HG03354 (cell line): ENCODE data around the gene STK32C.

Experiments used
- ATAC-seq: cut with Tn5 transposase; IDR thresholded peaks from one replicate; pipeline ENCODE4 v1.9.1; 2021; ENCODE audit warnings: mild to moderate bottlenecking; ENCODE audit not compliant: unreplicated experiment, poor library complexity, severe bottlenecking

The STK32C gene

DNA sequence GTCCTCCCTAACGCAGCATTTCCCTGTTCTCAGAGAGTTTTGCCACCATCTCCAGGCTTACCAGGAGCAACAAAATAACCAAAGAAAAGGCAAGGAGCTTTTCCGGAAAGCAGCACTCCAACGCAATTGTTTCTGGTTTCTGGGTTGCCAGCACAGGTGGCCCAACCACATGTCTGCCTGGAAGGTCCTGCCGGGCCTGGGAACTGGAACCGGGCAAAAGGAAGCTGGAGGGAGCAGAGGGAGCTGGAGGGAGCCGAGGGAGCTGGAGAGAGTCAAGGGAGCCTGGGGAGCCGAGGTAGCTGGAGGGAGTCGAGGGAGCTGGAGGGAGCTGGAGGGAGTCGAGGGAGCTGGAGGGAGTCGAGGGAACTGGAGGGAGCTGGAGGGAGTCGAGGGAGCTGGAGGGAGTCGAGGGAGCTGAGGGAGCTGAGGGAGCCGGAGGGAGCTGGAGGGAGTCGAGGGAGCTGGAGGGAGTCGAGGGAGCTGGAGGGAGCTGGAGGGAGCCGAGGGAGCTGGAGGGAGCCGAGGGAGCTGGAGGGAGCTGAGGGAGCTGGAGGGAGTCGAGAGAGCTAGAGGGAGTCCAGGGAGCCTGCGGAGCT lies 54.6 kb downstream of the STK32C start:
- ATAC-seq: no peak

DNA sequence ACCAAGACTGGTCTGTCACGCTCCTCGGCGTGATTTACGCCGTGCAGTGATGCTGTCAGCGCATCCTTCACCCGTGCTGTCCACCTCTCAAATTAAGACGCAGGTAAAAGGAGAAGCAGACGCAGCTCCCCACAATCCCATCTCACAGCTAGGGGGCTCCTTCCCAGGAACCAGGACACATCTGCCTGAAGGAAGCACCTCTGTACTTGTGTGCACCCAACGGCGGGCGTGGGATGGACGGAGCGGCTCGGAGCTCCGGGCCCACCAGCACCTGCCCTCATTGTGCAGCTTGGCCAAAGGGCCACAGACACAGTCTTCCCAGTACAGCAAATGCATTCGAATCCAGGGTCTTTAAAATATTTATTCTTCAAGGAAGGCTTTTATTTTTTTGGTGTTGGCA lies 55.3 kb downstream of the STK32C start:
- no peak for ATAC-seq

DNA sequence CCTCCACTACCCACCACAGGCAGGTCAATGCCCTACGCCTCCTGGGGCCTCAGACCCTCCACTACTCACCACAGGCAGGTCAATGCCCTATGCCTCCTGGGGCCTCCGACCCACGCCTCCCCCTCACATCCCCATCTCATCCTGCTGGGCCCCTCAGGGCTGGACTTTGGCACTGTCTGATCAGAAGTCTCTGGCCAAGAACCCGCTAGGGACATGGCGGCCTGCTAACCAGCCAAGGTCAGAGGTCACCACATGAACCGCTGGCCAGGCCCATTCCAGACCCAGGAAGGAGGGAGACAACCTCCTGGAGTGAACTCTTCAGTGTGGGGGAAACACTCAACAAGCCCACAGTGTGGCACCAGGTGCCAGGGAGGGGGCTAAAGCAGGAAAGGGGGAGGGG lies 55.8 kb downstream of the STK32C start:
- no peak for ATAC-seq

DNA sequence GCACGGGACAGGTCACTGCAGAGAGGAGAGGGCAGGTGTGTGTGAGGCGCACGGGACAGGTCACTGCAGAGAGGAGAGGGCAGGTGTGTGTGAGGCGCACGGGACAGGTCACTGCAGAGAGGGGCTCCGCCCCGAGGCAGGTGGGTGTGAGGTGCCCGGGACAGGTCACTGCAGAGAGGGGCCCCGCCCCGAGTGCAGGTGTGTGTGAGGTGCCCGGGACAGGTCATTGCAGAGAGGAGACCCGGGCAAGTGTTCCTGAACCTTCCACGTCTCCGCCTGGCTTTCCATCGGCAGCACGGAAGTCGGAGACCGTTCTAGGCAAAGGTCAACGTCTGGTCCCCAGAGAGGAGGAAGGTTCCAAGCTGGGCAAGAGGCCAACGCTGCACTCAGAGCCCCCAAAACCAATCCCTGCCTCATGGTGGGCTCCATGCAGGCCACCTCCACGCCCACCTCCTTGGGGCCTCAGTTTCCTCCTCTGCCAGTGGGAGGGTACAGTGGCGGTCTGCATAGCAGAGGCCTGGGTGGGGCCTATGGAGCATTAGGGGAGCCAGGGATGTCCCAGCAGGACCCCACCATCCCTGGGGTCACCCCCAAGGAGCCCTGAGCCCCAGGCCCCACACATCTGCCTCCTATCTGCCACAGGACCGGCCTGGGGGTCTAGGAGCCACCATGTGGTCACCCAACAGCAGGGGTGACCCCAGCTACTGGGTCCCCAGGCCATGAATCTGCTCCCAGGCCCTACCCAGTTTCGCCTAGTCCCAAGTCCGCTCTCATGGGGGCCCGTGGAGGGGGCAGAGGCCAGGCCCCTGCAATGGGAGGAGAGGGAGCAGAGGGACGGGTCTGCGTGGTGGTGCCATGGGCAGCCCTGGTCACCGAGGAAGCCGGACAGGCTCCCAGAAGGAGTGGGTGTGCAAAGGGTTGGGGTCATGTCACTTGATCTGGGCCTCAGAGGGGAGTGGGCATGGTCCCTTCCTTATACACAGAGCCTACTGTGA lies 57.0 kb downstream of the STK32C start:
- no peak for ATAC-seq

DNA sequence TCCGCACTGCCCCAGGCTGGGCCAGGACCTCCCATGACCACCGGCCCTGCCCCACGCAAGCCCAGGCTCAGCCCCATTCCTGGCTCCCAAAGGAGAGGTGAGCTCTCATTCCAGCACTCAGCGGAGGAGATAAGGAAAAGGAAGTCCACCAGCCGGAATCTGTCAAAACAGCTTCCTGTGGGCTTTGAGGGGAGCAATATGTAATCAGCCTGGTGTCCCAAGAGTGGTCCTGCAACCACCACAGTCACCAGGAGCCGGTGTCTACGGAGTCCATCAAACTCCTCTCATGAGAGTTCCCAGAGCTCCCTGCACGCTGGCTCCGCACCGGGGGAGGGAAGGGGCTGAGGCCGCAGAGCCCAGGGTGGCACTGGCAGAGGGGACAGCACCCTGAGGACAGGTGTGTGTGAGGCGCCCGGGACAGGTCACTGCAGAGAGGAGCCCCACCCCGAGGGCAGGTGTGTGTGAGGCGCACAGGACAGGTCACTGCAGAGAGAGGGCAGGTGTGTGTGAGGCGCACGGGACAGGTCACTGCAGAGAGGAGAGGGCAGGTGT lies 57.9 kb downstream of the STK32C start:
- ATAC-seq: no peak

DNA sequence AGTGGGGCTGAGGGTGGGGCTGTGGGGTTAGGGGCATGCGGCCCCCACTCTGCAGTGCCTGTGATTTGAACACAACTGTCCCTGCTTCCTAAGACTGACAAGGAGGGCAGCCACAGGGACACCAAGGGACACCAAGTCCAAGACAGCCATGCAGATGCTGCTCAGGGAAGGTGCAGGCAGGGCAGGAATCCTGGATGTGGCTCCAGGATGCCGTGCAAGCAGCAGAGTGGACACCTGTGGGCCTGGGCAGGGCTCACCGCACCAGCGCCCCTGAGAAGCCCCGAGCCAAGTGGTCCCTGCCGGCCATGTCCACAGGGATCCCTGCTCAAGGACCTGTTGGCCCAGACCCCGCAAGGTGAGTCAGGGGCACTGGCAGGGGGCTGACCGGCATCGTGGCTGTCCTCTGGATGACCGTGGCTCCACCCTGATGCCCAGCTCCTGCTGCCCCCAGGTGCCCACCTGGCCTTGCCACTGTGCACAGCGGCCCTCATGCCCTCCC lies 58.5 kb downstream of the STK32C start:
- ATAC-seq: no peak

DNA sequence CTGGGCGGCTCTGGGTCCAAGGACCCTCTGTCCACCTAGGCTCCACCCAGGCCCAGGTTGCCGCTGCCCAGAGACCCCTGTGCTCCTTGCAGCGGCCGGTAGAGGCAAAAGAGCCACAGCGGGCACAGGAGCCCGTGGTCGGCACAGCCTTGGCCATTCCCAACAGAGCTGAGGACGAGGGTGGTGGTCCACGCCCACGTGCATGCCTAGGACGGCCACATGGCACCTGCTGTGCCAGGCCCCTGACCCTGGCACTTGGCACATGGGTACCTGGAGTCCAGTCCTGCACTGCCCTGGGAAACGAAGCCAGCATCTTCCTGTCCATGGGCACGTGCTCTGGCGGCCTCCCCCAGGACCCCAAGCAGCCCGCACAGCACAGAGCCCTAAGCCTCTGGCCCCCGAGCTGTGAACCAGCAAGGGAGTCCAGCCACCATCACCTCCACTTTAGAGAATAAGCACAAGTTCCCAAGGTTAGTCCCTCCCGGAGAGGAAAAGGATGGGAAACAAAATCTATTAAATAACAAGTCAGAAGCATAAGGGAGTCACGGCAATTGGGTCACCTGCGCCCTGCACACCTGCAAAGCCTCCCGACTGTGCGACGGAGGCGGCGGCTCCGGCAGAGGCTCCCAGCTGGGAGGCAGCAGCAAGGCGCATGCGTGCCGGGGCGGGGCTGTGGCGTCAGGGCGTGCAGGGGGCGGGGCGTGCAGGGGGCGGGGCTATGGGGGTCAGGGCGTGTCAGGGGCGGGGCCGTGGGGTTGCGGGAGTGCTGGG lies 59.1 kb downstream of the STK32C start:
- no peak for ATAC-seq

DNA sequence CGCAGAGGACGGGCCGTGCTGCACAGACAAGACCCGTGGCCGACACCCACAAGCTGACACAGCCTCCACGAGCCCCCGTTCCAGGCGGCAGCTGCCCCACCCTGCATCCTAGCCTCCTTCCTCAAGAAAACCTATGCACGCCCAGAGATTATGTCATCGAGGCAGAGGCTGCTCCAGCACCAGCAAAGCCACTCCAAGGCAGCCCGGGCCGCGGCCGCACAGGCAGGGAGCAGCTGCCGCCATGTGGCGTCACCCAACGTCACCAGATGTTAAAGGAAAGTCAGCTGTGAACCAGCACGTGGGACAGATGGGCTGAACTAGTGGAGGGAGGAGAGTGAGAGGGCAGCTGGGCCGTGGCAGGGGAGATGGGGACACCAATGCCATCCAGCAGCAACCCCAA lies 59.8 kb downstream of the STK32C start:
- ATAC-seq: no peak

DNA sequence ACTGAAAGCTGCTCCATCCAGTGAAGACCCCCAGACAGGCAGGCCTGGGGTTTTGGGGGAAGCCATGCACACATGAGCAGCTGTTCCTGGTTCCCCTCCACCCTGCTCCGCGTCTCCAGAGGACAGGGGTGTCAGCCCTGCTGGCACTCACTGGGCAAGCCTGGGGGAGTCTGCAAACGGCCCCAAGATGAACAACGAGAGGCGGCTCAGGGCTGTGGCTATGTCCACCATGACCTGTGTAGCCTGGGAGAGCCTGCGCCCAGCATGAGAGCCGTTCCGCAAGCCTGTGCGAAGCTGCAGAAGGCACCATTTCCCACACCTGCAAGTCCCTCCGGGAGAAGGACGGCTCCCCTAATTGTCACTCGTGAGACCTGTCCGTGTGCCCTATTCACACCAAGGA lies 61.5 kb downstream of the STK32C start:
- no peak for ATAC-seq

DNA sequence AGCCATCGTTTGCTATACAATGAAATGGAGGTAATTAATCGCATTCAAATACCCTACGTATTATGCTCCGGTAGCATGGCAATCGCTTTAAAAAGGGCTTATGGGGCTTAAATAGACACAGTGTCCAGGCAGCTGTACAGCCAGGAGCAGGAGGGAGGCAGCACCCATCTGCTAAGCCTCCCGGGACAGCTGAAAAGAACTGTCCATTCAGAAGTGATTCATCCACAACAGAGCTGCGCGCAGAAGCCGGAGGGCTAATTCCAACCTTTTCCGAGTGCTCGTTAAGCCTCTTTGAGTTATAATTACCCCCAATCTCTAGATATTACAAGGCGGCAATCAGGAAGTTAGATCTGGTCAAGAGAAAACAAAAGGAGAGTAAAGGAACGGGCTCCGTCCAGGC lies 62.7 kb downstream of the STK32C start:
- ATAC-seq: no peak

DNA sequence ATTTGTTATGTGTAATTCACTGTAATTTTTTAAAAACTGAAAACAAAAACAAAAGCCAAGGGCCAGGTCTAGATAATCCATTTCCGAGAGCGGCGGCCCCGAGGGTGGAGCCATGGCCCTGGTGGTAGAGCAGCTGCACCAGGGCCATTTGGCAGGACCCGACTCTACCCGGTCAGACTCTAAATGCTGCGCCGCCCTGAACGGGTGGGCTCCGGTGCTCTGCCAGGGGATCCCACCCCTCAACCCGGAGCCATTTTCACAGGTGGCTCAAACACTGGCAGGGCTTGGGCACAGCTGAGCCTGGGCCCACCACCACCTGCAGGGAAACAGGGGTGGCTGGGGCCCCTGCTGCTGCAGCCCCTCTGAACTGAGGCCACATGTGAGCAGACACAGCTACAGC lies 64.1 kb downstream of the STK32C start:
- ATAC-seq: no peak

DNA sequence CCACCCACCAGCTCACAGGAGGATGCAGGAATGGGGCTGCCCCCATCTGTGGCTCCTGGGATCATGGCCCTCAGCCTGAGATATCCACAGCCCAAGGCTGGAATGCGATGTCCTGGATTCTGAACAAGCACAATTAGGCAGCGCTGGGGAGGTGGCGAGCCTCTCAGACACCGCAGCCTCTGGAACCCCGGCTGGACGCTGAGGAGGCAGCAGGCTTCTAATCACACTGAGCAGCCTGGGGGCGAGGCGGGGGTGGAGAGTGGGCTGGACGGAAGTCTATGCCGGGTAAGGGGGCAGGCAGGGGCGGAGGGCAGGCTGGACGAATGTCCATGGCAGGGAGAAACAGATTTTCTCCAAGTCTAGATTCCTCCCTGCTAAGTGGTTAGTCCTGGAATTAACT lies 64.6 kb downstream of the STK32C start:
- no peak for ATAC-seq

DNA sequence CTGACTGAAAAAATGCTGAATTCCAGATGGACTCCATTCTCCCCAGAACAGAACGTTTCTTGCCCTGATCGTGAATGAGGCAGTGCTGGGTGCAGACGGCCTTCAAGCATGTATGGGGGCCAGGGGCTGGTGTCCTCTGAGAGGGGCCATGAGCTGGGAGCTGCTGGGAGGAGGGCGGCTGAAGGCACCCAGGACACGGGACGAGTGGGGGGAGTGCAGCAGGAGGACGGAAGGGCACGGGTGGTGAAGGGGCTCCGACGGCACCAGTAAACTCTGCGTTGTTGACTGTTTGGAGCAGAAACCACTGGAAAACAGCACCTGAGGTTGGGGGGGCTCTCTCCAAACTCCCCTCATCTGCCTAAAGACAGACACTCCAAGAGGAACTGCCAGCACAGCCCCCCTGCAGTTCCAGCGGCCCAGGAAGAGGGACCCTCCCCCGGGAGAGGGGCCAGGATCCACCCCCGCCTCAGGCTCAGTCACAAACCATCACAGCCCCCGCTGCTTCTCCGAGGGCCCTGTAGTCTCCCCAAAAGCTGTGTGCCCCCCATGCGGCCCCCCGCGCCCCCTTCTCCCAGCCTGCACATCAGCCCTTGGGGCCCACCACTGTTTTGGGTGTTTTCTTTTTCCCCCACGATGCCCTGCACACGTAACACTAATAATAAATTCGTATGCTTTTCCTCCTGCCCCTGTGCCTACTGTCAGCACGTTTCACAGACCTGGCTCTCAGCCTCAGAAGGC lies 65.5 kb downstream of the STK32C start:
- ATAC-seq: no peak

DNA sequence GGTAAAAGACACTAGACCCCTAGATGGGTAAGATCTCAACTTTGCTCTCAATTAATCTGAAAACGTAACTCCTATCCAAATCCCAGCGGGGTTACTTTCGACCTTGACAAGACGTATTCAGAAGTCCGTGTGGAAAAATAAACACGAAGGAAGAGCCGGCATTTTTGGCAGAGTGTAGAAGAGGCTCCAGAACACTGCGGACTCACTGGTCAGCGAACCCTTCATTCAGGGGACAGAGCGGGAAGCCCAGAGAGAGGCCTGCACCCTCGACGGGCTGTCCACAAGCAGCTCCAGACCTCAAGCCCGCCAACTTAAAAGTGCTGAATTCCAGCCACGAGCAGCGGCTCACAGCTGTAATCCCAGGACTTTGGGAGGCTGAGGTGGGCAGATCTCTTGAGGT lies 66.3 kb downstream of the STK32C start:
- no peak for ATAC-seq

DNA sequence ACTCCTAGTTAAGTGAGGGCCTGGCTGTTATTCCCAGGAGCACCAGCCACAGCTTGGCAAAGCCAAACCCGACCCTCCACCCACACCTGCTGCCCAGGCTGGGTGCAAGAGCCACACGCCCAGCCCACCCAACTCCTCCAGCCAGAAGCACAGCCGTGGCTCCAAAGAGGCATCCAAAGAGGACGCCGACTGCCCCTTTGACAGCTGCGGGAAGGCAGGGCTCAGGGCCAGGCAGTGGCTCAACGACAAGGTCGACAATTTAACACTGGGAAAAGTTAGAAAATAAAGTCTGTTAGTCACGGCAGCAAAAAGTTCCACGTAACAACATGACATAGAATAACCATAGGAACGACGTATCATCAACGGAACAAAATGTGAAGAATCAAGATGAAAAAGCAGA lies 66.7 kb downstream of the STK32C start:
- ATAC-seq: no peak

DNA sequence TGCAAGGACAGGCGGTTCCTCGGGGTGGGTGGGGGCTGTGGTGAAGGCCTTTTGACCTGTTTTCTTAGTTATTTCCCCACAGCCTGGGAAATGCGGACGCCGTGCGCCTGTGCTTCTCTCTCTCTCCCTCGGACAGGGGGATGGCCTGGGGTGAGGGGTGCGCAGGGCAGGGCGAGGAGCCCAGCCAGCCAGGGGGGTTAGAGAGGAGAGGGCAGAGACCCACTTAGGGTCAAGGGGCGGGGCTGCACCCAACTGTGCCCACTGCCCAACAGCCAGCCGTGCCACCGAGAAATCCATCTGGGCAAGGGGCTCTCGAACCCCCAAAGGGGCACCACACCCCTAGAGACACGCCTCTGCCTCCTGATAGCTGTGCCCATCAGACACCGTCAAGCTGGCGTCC lies 67.2 kb downstream of the STK32C start:
- ATAC-seq: no peak

DNA sequence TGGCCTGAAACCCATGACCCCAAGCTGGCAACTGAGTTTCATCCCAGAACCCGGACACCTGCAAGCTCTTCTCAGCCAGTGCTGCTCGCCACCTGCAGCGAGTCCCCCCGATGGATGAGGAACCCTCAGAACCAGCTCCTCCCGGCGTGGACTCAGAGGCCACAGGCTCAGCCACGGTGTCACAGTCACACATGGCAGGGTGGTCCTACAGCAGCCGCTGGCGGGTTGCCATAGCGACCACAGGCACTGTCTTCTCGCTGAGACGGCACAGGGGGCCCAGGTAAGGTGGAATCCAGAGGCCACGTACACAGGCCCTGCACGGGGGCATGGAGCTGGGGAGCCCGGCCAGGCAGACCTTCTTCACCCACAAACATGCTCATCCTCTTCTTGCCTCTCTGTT lies 67.6 kb downstream of the STK32C start:
- ATAC-seq: no peak

DNA sequence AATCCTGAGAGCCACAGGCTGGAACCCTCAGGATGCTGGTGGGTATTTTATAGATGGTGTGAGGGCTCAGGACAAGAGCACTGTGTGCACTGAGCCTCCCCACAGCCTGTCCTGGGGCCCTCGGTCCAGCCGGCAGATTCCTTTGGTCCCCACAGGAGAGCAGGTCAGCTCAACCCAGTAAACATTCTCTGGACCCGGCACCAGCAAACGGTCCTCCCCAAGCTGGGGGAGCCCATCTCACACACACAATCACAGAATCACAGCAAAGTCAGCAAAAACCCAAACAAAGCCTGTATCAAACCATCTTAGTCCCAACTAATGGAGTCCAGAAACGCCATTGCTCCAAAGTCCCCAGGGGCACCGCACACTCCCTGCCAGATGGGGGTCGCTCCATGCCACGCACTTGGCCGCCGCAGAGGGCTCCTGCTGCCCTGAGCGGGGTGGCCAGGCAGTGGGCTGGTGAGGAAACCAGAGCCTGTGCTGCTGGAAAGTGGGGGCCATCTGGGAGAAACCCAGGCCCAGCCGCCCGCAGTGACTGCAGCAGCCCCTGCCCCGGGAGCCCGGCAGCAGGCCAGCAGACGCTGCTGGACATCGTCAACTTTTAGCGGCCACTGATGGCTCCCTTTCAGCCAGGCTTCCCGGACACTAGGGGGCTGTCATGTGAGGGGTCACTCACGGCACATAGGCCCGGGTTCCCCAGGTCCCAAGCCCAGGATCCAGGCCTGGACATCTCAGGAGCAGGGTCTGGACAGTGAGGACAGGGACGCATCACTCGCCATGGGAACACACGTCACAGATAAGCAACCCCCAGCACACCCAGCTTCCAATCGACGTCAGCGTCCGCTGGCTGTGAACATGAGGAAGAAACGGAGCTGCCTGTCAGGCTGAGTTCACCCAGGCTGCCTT lies 68.4 kb downstream of the STK32C start:
- no peak for ATAC-seq
